ENCODE data around the gene TMEM95. TPM values are rescaled to one million over a fixed set of nuclear protein-coding genes. Genes with fewer than 3 reads are reported as not detected.

Gene TMEM95
- total RNA-seq, 6 experiments from 2014 or later, result not detected

- peak within 1 kb of the TSS; percentile 98 to 100 (median 99) for H3K4me3 ChIP-seq
- H3K9me3 ChIP-seq, result no peaks in the 10 kb centered on the region
- H3K36me3 ChIP-seq, result peaks cover 0 to 7% (median under 1%) of the 10 kb centered on the region in 4 donors
- ATAC-seq (peak in 1 of 4 donors; percentile 25), DNase-seq (no peak)
- intact Hi-C loops (cut with DNase I), result no loop called here
- peak within 1 kb of the TSS; percentile 76 to 92 (median 79) for H3K27ac ChIP-seq
- peaks cover 0 to 14% (median 3%) of the 10 kb centered on the region in 4 donors for H3K4me1 ChIP-seq
- no peaks in the 10 kb centered on the region for H3K27me3 ChIP-seq
- TF ChIP-seq CTCF (IDR thresholded peaks at IDR 0.05) (no peak), POLR2A (IDR thresholded peaks at IDR 0.05) (no peak)
- WGBS (ENCODE audit: insufficient coverage, low coverage, low lambda C conversion rate, missing lambda C conversion rate), result 0% methylated on average over 10 of the region's 50 CpGs
Measured at GRCh38 chr17:7328840-7329373, 26.0 kb upstream of the TMEM95 start, which contains the start of gene NEURL4. Gene NEURL4 (minus strand): TSS chr17:7329335. CDS start chr17:7329312, 23 bp downstream.

- WGBS (ENCODE audit: insufficient coverage, low coverage, low lambda C conversion rate, missing lambda C conversion rate), result 0% methylated on average over 10 of the region's 43 CpGs
Measured at GRCh38 chr17:7329374-7329996, 25.5 kb upstream of the TMEM95 start.

GRCh38 chr17:7329997-7330637 is 24.8 kb upstream of the TMEM95 start:
- no peaks in the 10 kb centered on the region for H3K27me3 ChIP-seq
- intact Hi-C loops (cut with DNase I), result no loop called here
- 0% methylated on average over 4 of the region's 34 CpGs for WGBS (ENCODE audit: insufficient coverage, low coverage, low lambda C conversion rate, missing lambda C conversion rate)
- H3K36me3 ChIP-seq, result no peaks in the 10 kb centered on the region
- H3K9me3 ChIP-seq, result no peaks in the 10 kb centered on the region
- H3K4me1 ChIP-seq, result peaks cover 0 to 14% (median 3%) of the 10 kb centered on the region in 4 donors
- ATAC-seq (peak; percentile 59 to 69 (median 63)), DNase-seq (peak; percentile 76 to 82 (median 78))
- TF ChIP-seq POLR2A (IDR thresholded peaks at IDR 0.05), result no peak
- no peak for TF ChIP-seq CTCF (IDR thresholded peaks at IDR 0.05)
- H3K27ac ChIP-seq, result peak overlapping the region; percentile 76 to 92 (median 79)
- peak overlapping the region; percentile 98 to 100 (median 99) for H3K4me3 ChIP-seq

More at GRCh38 chr17:7329374-7329996, 25.5 kb upstream of the TMEM95 start:
- Histone ChIP-seq H3K9me3 (no peaks in the 10 kb centered on the region), H3K27ac (peak overlapping the region; percentile 76 to 92 (median 79)), H3K4me3 (peak overlapping the region; percentile 98 to 100 (median 99)), H3K36me3 (peaks cover 0 to 2% (median 0%) of the 10 kb centered on the region in 4 donors), H3K27me3 (no peaks in the 10 kb centered on the region), H3K4me1 (peaks cover 0 to 14% (median 3%) of the 10 kb centered on the region in 4 donors)
- intact Hi-C loops (cut with DNase I), result no loop called here
- ATAC-seq (peak; percentile 85 to 90 (median 90)), DNase-seq (peak; percentile 96 to 98 (median 98))
- TF ChIP-seq POLR2A (IDR thresholded peaks at IDR 0.05), result peak; percentile 47
- no peak for TF ChIP-seq CTCF (IDR thresholded peaks at IDR 0.05)

GRCh38 chr17:7330638-7331015 is 24.3 kb upstream of the TMEM95 start:
- 86% methylated on average over 5 of the region's 13 CpGs for WGBS (ENCODE audit: insufficient coverage, low coverage, low lambda C conversion rate, missing lambda C conversion rate)
- TF ChIP-seq CTCF (IDR thresholded peaks at IDR 0.05) (no peak), POLR2A (IDR thresholded peaks at IDR 0.05) (no peak)
- no peak for DNase-seq
- no peaks in the 10 kb centered on the region for H3K9me3 ChIP-seq
- no peaks in the 10 kb centered on the region for H3K36me3 ChIP-seq
- H3K4me1 ChIP-seq, result peaks cover 0 to 14% (median 3%) of the 10 kb centered on the region in 4 donors
- intact Hi-C loops (cut with DNase I), result no loop called here
- H3K27ac ChIP-seq, result peak overlapping the region in 2 of 3 donors; percentile 79 to 92
- peak overlapping the region; percentile 98 to 100 (median 99) for H3K4me3 ChIP-seq
- no peaks in the 10 kb centered on the region for H3K27me3 ChIP-seq
- ATAC-seq, result no peak
